Right atrium auricular region (tissue), 2 donors: ENCODE results near the gene METTL6. TPM values are rescaled to one million over a fixed set of nuclear protein-coding genes. Genes with fewer than 3 reads are reported as not detected.

ENCODE experiments used
- DNase-seq: peaks from one replicate; pipeline ENCODE4 v3.0.0-alpha.2; 2019; ENCODE audit warnings: low spot score
- H3K27ac ChIP-seq, 2 donors: fragments of 200-600 bp; sonication (generic); 1 replicate in 1 of 2; 2 replicates in 1 of 2; pipeline ENCODE4 v1.5.1; 2016 to 2019
- H3K27me3 ChIP-seq, 2 donors: fragments of 200-600 bp; sonication (generic); one replicate each; pipeline versions ENCODE4 v1.5.1 to v1.6.0; 2017 to 2019
- H3K36me3 ChIP-seq: fragments of 200-600 bp; sonication (generic); one replicate; pipeline ENCODE4 v1.5.1; 2016
- H3K4me1 ChIP-seq, 2 donors: fragments of 200-600 bp; sonication (generic); one replicate each; pipeline versions ENCODE4 v1.5.1 to v1.6.0; 2017 to 2019
- H3K4me3 ChIP-seq, 2 donors: fragments of 200-600 bp; sonication (generic); 1 replicate in 1 of 2; 2 replicates in 1 of 2; pipeline ENCODE4 v1.5.1; 2017 to 2019; ENCODE audit warnings: mild to moderate bottlenecking in 1 of 2, moderate library complexity in 1 of 2
- H3K9me3 ChIP-seq, 2 donors: fragments of 200-600 bp; sonication (generic); one replicate each; pipeline ENCODE4 v1.5.1; 2019
- total RNA-seq, 2 donors: library from RNA; depleted of rRNA; stranded (reverse); fragments of >200 nt; gene quantifications; one replicate each; pipeline ENCODE4 v1.1.0, GENCODE V29; 2016
- TF ChIP-seq, protein P1 (sequence below), 2 donors: fragments of 200-600 bp; sonication (generic); IDR thresholded peaks; one replicate each; pipeline ENCODE4 v1.5.1; 2019; ENCODE audit warnings: antibody characterized with exemption in 2 of 2

Gene METTL6
- total RNA-seq, 2 donors from 2014 or later: 6.3 to 7.8 TPM

DNA sequence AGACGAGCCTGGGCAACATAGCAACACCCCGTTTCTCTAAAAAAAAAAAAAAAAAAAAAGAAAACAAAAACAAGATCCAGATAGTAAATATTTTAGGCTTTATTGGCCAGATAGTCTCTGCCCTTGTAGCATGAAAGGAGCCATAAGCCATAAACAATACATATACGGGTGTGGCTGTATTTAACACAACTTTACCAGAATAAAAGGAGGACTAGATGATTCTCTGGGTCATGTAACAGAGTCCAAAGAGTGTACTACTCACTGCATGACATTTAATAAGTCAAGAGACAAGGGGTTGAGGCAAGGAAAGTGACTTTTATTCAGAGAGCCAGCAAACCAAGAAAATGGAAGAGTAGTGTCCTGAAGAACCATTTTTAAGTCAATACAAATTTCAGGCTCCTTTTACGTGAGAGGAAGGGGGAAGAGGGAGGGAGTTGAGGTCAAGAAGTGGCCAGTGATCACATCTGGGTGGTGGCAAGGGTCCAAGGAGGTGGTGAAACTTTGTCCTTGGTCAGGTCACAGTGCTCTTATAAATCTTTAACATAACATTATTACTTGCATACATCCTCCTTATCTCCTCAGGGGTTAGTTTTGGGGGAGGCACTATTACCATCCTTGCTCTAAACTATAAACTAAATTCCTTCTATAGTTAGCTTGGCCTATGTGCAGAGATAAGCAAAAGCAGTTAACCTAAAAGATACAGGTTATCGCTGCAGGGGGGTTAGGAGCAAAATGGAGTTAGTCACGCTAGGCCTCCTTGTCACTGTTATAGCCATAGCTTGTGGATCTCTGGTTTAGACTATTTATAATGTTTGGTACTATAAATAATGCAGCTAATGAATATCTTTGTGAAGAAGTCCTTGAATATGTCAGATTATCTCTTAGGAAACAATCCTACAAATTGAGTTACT, 46.1 kb downstream of the METTL6 start:
- no peak for DNase-seq
- H3K36me3 ChIP-seq: no peaks in the 10 kb centered on the region
- peaks cover 0 to 5% of the 10 kb centered on the region in 2 donors for H3K9me3 ChIP-seq
- TF ChIP-seq, protein P1, sequence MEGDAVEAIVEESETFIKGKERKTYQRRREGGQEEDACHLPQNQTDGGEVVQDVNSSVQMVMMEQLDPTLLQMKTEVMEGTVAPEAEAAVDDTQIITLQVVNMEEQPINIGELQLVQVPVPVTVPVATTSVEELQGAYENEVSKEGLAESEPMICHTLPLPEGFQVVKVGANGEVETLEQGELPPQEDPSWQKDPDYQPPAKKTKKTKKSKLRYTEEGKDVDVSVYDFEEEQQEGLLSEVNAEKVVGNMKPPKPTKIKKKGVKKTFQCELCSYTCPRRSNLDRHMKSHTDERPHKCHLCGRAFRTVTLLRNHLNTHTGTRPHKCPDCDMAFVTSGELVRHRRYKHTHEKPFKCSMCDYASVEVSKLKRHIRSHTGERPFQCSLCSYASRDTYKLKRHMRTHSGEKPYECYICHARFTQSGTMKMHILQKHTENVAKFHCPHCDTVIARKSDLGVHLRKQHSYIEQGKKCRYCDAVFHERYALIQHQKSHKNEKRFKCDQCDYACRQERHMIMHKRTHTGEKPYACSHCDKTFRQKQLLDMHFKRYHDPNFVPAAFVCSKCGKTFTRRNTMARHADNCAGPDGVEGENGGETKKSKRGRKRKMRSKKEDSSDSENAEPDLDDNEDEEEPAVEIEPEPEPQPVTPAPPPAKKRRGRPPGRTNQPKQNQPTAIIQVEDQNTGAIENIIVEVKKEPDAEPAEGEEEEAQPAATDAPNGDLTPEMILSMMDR (IDR thresholded peaks at IDR 0.05): no peak
- H3K4me3 ChIP-seq: no peak overlapping the region
- H3K4me1 ChIP-seq: peaks cover 0 to 10% of the 10 kb centered on the region in 2 donors
- H3K27me3 ChIP-seq: no peaks in the 10 kb centered on the region
- H3K27ac ChIP-seq: no peak overlapping the region

DNA sequence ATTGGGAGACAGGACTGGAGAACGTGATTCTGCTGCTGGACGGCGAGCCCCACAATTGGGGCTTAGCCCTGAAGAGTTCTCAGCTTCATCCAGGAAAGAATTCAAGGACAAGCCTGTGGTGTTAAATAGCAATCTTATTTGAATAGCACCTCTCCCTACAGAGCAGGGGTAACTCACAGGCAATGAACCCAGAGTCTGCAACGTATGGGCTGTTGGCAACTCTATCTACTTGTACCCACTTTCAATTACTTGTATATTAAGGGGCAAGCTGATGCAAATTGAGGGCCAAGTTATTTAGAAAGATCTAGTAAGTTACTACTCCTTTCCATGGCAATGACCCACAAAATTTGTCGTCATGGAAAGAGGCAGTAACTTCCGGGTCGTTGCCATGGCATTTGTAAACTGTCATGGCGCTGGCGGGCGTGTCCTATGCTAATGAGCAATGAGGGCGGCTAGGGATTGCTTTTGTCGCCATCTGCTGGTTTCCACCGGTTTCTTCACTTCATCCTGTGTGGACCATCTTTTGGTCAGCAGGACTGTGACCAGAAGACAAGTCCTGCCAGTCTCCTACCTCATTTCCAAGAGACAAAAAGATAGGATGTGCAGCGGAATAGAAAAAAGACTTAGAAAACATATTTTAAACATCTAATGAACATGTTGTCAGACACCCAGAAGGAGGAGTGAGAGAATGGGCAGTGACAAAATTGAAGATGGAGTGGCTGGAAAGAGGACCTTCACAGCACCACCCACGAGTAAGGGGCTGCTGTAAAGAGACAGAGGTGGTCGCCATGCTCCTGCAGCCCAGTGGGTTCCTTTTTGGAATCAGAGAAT, 49.2 kb downstream of the METTL6 start:
- Histone ChIP-seq H3K9me3 (no peaks in the 10 kb centered on the region), H3K27me3 (no peaks in the 10 kb centered on the region), H3K4me1 (peaks cover 0 to 10% of the 10 kb centered on the region in 2 donors), H3K27ac (peak overlapping the region; percentile 60 to 81), H3K36me3 (no peaks in the 10 kb centered on the region), H3K4me3 (no peak overlapping the region)
- peak; percentile 99 for DNase-seq
- TF ChIP-seq, protein P1 (IDR thresholded peaks at IDR 0.05): peak; percentile 77 to 86

DNA sequence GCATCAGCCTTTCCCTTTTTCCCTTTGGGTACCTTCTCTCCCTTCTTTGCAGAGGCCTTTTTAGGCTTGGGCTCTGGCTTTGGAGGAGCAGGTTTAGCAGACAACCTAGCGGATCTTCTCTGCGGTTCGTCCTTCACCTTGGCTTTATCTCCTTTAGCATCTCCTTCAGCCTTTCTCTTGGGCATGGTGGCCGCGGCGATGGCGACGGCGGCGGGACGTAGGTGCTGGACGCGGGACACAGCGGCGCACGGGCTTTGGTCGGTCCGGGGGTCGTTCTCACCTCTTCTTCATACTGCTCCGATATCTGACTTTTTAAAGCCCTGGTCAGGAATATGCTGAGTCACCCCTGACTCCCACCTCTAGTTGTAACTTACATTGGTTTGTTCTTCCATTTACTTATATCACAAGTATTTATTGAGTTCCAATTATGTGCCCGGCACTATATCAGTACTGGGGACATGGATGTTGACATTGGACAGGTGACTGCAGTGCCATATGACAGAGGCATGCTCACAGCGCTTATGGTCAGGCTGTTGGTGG, 51.8 kb downstream of the METTL6 start:
- Histone ChIP-seq H3K36me3 (no peaks in the 10 kb centered on the region), H3K4me3 (no peak overlapping the region), H3K27me3 (no peaks in the 10 kb centered on the region), H3K4me1 (peaks cover 0 to 7% of the 10 kb centered on the region in 2 donors), H3K9me3 (no peaks in the 10 kb centered on the region), H3K27ac (no peak overlapping the region)
- no peak for DNase-seq
- TF ChIP-seq, protein P1 (IDR thresholded peaks at IDR 0.05): no peak

DNA sequence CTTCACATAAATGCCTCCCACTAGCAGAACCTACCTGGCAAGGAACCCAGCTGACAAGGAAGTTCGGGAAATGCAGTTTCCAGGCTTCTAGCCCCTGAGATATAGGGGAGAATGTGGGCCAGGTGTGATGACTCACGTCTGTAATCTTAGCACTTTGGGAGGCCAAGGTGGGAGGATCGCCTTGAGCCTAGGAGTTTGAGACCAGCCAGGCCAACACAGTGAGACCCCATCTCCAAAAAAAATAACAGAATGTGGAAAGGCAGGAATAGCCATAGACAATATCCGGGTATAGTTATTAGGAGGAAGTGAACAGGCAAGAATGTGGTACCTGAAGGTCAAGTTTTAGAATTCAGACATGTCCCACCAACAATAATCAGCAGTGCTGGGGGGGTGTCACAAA, 54.4 kb downstream of the METTL6 start:
- Histone ChIP-seq H3K4me3 (no peak overlapping the region), H3K36me3 (no peaks in the 10 kb centered on the region), H3K4me1 (peaks cover 0 to 5% of the 10 kb centered on the region in 2 donors), H3K27ac (no peak overlapping the region), H3K27me3 (no peaks in the 10 kb centered on the region), H3K9me3 (no peaks in the 10 kb centered on the region)
- no peak for DNase-seq
- TF ChIP-seq, protein P1 (IDR thresholded peaks at IDR 0.05): no peak

DNA sequence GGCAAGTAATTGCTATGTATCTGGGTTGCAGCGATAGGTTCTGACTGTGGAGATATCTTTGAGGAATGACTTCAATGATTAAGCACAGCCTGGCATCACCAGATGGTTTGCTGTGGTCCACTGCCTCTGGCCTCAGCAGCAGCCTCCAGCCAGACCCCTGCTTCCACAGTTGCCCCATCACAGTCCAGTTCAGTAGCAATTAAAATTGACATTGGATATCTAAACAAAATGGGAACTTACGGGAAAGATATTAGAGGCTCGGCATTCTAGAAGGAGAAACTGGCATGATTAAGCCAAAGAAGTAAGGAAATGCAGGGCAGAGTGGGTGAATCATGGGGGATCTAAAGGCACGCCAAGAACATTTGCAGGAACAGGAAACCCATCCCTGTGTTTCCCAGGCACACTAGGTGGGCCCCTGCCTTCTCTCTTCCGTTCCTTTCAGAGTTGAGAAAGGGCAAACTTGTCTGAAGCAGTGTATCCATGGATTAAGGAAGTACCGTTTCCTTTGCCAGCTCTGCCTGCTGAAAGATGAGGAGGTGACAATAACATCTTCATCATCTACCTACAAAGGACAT, 58.7 kb downstream of the METTL6 start:
- H3K27ac ChIP-seq: no peak overlapping the region
- no peaks in the 10 kb centered on the region for H3K27me3 ChIP-seq
- no peaks in the 10 kb centered on the region for H3K9me3 ChIP-seq
- TF ChIP-seq, protein P1 (IDR thresholded peaks at IDR 0.05): no peak
- H3K36me3 ChIP-seq: no peaks in the 10 kb centered on the region
- no peaks in the 10 kb centered on the region for H3K4me1 ChIP-seq
- H3K4me3 ChIP-seq: no peak overlapping the region
- no peak for DNase-seq
